SK-MEL-5 (cell line): Measurements from ENCODE around the gene KRTAP12-2. TPM values are rescaled to one million over a fixed set of nuclear protein-coding genes. Genes with fewer than 3 reads are reported as not detected.

Source experiments
- DNase-seq: peaks from one replicate; pipeline ENCODE4 v3.0.0-alpha.2; 2016; ENCODE audit warnings: low read depth, low spot score
- in situ Hi-C: cut with HindIII; loops from 2 replicates; pipeline ENCODE4 v1.10.0; 2016; ENCODE audit warnings: low sequenced_read_pairs, high pct_unique_total_duplicates, low pct_unique_long_range_greater_than_20kb
- small RNA-seq, 2 experiments: library from RNA; depleted of rRNA; stranded (forward); fragments of <200 nt; gene quantifications; one replicate each; pipeline ENCODE3, GENCODE V24; 2014
- total RNA-seq: library from RNA; depleted of rRNA; stranded (reverse); fragments of >200 nt; shearing (Covaris generic); gene quantifications from 2 replicates; pipeline ENCODE4 v1.2.3, GENCODE V29; 2014; rRNA removed

The KRTAP12-2 gene
- total RNA-seq, 1 experiment from 2014 or later: not detected

GRCh38 chr21:44618504-44618903, 48.2 kb downstream of the KRTAP12-2 start:
- in situ Hi-C loops: no loop called here
- DNase-seq: peak; percentile 41

GRCh38 chr21:44617071-44617501, 49.6 kb downstream of the KRTAP12-2 start:
- in situ Hi-C loops: no loop called here
- DNase-seq: no peak

GRCh38 chr21:44616591-44616926, 50.2 kb downstream of the KRTAP12-2 start:
- in situ Hi-C loops: no loop called here
- DNase-seq: no peak

Small RNA genes within 50 kb of the gene (small RNA-seq; reads per million reads assigned to genes)
- gene KRTAP12-6P: 0 reads per million in 2 experiments

Other genes with a start within 250 kb of the KRTAP12-2 start
- gene LRRC3, start 211.4 kb downstream of the KRTAP12-2 start, total RNA-seq: 1.5 TPM in 2 replicates
- gene KRTAP10-1, start 126.7 kb downstream of the KRTAP12-2 start, total RNA-seq: not detected in 2 replicates
- gene KRTAP10-2, start 115.4 kb downstream of the KRTAP12-2 start, total RNA-seq: not detected in 2 replicates
- gene KRTAP10-3, start 108.1 kb downstream of the KRTAP12-2 start, total RNA-seq: not detected in 2 replicates
- not detected in 2 replicates for gene KRTAP10-4, start 93.2 kb downstream of the KRTAP12-2 start, total RNA-seq
- gene KRTAP10-5, start 86.3 kb downstream of the KRTAP12-2 start, total RNA-seq: not detected in 2 replicates
- gene KRTAP10-6, start 74.4 kb downstream of the KRTAP12-2 start, total RNA-seq: not detected in 2 replicates
- gene KRTAP10-7, start 66.3 kb downstream of the KRTAP12-2 start, total RNA-seq: not detected in 2 replicates
- gene KRTAP10-8, start 54.8 kb downstream of the KRTAP12-2 start, total RNA-seq: not detected in 2 replicates
- gene KRTAP10-9, start 39.8 kb downstream of the KRTAP12-2 start, total RNA-seq: not detected in 2 replicates
- not detected in 2 replicates for gene KRTAP10-10, start 29.6 kb downstream of the KRTAP12-2 start, total RNA-seq
- not detected in 2 replicates for gene KRTAP10-11, start 20.5 kb downstream of the KRTAP12-2 start, total RNA-seq
- gene KRTAP12-4, start 12.3 kb downstream of the KRTAP12-2 start, total RNA-seq: not detected in 2 replicates
- not detected in 2 replicates for gene KRTAP12-3, start 9.0 kb downstream of the KRTAP12-2 start, total RNA-seq
- not detected in 2 replicates for gene KRTAP12-1, start 15.2 kb upstream of the KRTAP12-2 start, total RNA-seq
- gene KRTAP10-12, start 30.2 kb upstream of the KRTAP12-2 start, total RNA-seq: not detected in 2 replicates
- not detected in 2 replicates for gene TSPEAR, start 44.6 kb upstream of the KRTAP12-2 start, total RNA-seq
- gene UBE2G2, start 134.9 kb upstream of the KRTAP12-2 start, total RNA-seq: 53.3 and 53.9 TPM in 2 replicates
- 34.2 and 36.0 TPM in 2 replicates for gene SUMO3, start 151.1 kb upstream of the KRTAP12-2 start, total RNA-seq
- 843 and 970 TPM in 2 replicates for gene PTTG1IP, start 206.8 kb upstream of the KRTAP12-2 start, total RNA-seq